HepG2 (cell line): ENCODE data around the gene PLD1. TPM values are rescaled to one million over a fixed set of nuclear protein-coding genes. Genes with fewer than 3 reads are reported as not detected.

Experiments
- ATAC-seq: fragments of 200-7000 bp; cut with Tn5 transposase; 3 replicates; pipeline ENCODE4 v1.9.1; 2020; ENCODE audit warnings: mild to moderate bottlenecking, moderate library complexity
- BruUV-seq: library from RNA; stranded (reverse); fragments of 400-500 nt; replicated peaks from 2 replicates; lab custom pipeline; 2021; lab: Mats Ljungman, UMichigan
- CTCF ChIA-PET: fragments of 300-600 bp; formaldehyde crosslinking; extraction: SDS; loops from one replicate; lab custom pipeline; 2021; ENCODE audit warnings: low total read pairs, inconsistent platforms, low intra/inter-chr PET ratio; lab: Yijun Ruan, JAX
- POLR2A ChIA-PET: fragments of 350-600 bp; sonication (Branson Sonifier 250); formaldehyde crosslinking; loops from one replicate; lab custom pipeline; 2020; ENCODE audit warnings: antibody characterized with exemption, inconsistent platforms; lab: Yijun Ruan, JAX
- DNase-seq: peaks from one replicate; pipeline ENCODE4 v3.0.0-alpha.2; 2015; ENCODE audit warnings: low spot score
- FAIRE-seq: peaks from 3 replicates; lab custom pipeline; 2011; peaks lifted over from hg19 to GRCh38; lab: Jason Lieb, UNC
- H2AFZ ChIP-seq: one replicate; pipeline ENCODE4 v1.6.1; 2011; ENCODE audit warnings: low read length, inconsistent platforms
- H3K27ac ChIP-seq: fragments of 300-600 bp; 3 replicates; pipeline ENCODE4 v1.8.0; 2011; ENCODE audit warnings: mixed run types, mild to moderate bottlenecking, mixed read lengths, low read length, inconsistent platforms; ENCODE audit not compliant: insufficient read depth; ENCODE audit errors: extremely low read length
- H3K27me3 ChIP-seq, 2 experiments: fragments of 200-600 bp in 1 of 2; 2 replicates in 1 of 2; 3 replicates in 1 of 2; pipeline versions ENCODE4 v1.6.0 to v1.8.0; 2011; ENCODE audit warnings: low read length in 2 of 2, mild to moderate bottlenecking in 2 of 2, moderate library complexity in 2 of 2, inconsistent platforms in 1 of 2; ENCODE audit not compliant: insufficient read depth in 2 of 2, control insufficient read depth in 1 of 2
- H3K36me3 ChIP-seq, 2 experiments: fragments of 200-600 bp in 1 of 2; replicated peaks in 1 of 2; 2 replicates in 1 of 2; 3 replicates in 1 of 2; pipeline versions ENCODE4 v1.5.1 to v1.8.0; 2011; ENCODE audit warnings: low read length in 2 of 2, inconsistent platforms in 1 of 2; ENCODE audit not compliant: insufficient read depth in 2 of 2, control insufficient read depth in 1 of 2
- H3K4me1 ChIP-seq: 2 replicates; pipeline ENCODE4 v1.5.1; 2012; ENCODE audit warnings: low read length, inconsistent platforms; ENCODE audit not compliant: insufficient read depth
- H3K4me2 ChIP-seq: 2 replicates; pipeline ENCODE4 v1.6.0; 2011; ENCODE audit warnings: low read depth, low read length, inconsistent platforms
- H3K4me3 ChIP-seq, 3 experiments: fragments of 200-600 bp in 1 of 3; sonication (generic), shearing (Covaris generic) in 1 of 3; replicated peaks in 1 of 3; 2 replicates each; pipeline ENCODE4 v1.5.1; 2011 to 2016; ENCODE audit warnings: low read length in 3 of 3, inconsistent platforms in 2 of 3, low read depth in 2 of 3, mild to moderate bottlenecking in 2 of 3, control low read depth in 1 of 3, mixed read lengths in 1 of 3; ENCODE audit not compliant: insufficient read depth in 1 of 3
- H3K79me2 ChIP-seq: one replicate; pipeline ENCODE4 v1.6.1; 2011; ENCODE audit warnings: low read length, inconsistent platforms; ENCODE audit not compliant: insufficient read depth
- H3K9ac ChIP-seq: 2 replicates; pipeline ENCODE4 v1.6.0; 2011; ENCODE audit warnings: mild to moderate bottlenecking, low read depth, low read length, inconsistent platforms; ENCODE audit not compliant: insufficient read depth
- H3K9me3 ChIP-seq: 2 replicates; pipeline ENCODE4 v1.5.1; 2012; ENCODE audit warnings: mild to moderate bottlenecking, low read length
- H4K20me1 ChIP-seq: 2 replicates; pipeline ENCODE4 v1.6.0; 2011; ENCODE audit warnings: inconsistent platforms, mild to moderate bottlenecking, low read length, moderate library complexity; ENCODE audit not compliant: insufficient read depth
- BORCS8-MEF2B ChIP-seq: sonication (generic); formaldehyde crosslinking; IDR thresholded peaks from 2 replicates; pipeline ENCODE4 v1.8.0; 2022; ENCODE audit warnings: mild to moderate bottlenecking, missing genetic modification reagents
- FOXA3 ChIP-seq: IDR thresholded peaks from 2 replicates; pipeline ENCODE4 v1.6.1; 2016; ENCODE audit warnings: missing genetic modification reagents, missing compliant biosample characterization
- IKZF4 ChIP-seq: sonication (generic); formaldehyde crosslinking; IDR thresholded peaks from 2 replicates; pipeline ENCODE4 v1.5.1; 2020; ENCODE audit warnings: borderline replicate concordance, mild to moderate bottlenecking, low read depth, missing genetic modification reagents; ENCODE audit errors: not compliant biosample characterization
- KDM4B ChIP-seq: sonication (generic); formaldehyde crosslinking; IDR thresholded peaks from 2 replicates; pipeline ENCODE4 v1.4.0; 2020; ENCODE audit warnings: missing genetic modification reagents
- MED8 ChIP-seq: sonication (generic); formaldehyde crosslinking; IDR thresholded peaks from 2 replicates; pipeline ENCODE4 v1.8.1; 2023; ENCODE audit warnings: mild to moderate bottlenecking, missing genetic modification reagents; ENCODE audit not compliant: insufficient replicate concordance
- RBAK ChIP-seq: sonication (generic); formaldehyde crosslinking; IDR thresholded peaks from 2 replicates; pipeline ENCODE4 v1.5.1; 2020; ENCODE audit warnings: mild to moderate bottlenecking, missing genetic modification reagents
- RBM22 ChIP-seq: fragments of 200-400 bp; formaldehyde crosslinking; optimal IDR thresholded peaks from 2 replicates; pipeline ENCODE3; 2017; ENCODE audit warnings: mild to moderate bottlenecking, low read length, moderate library complexity
- ZFP62 ChIP-seq: sonication (generic); formaldehyde crosslinking; IDR thresholded peaks from 2 replicates; pipeline ENCODE4 v1.4.0; 2020; ENCODE audit warnings: missing genetic modification reagents
- ZNF224 ChIP-seq: sonication (generic); formaldehyde crosslinking; IDR thresholded peaks from 2 replicates; pipeline ENCODE4 v1.5.0; 2020; ENCODE audit warnings: mild to moderate bottlenecking, missing genetic modification reagents
- ZNF251 ChIP-seq: sonication (generic); formaldehyde crosslinking; IDR thresholded peaks from 2 replicates; pipeline ENCODE4 v1.9.0; 2021; ENCODE audit warnings: mild to moderate bottlenecking, missing genetic modification reagents
- ZNF543 ChIP-seq: sonication (generic); formaldehyde crosslinking; IDR thresholded peaks from 2 replicates; pipeline ENCODE4 v1.4.0; 2020; ENCODE audit warnings: mild to moderate bottlenecking, missing genetic modification reagents
- ZNF570 ChIP-seq: sonication (generic); formaldehyde crosslinking; IDR thresholded peaks from 2 replicates; pipeline ENCODE4 v1.4.0; 2020; ENCODE audit warnings: mild to moderate bottlenecking, missing genetic modification reagents, borderline replicate concordance
- ZNF883 ChIP-seq: sonication (generic); formaldehyde crosslinking; IDR thresholded peaks from 2 replicates; pipeline ENCODE4 v1.5.1; 2020; ENCODE audit warnings: mild to moderate bottlenecking, missing genetic modification reagents; ENCODE audit errors: not compliant biosample characterization
- WGBS: methylation state at CpG from one replicate; pipeline ENCODE4 v1.1.6; 2017; ENCODE audit warnings: low lambda C conversion rate; 5-methylcytosine and 5-hydroxymethylcytosine counted together
- in situ Hi-C: cut with HindIII; loops from 2 replicates; pipeline ENCODE4 v1.10.0; 2017; ENCODE audit warnings: low pct_unique_long_range_greater_than_20kb; ENCODE audit not compliant: extremely low pct_ligation_motif_present
- intact Hi-C: fragments of 100-400 bp; cut with micrococcal nuclease; formaldehyde crosslinking; loops from one replicate; pipeline ENCODE4 v1.10.0; 2022; ENCODE audit not compliant: unreplicated experiment
- polyA plus RNA-seq, 8 experiments: library from polyadenylated mRNA; depleted of rRNA in 3 of 8; stranded (reverse) in 7 of 8; unstranded in 1 of 8; fragments of >200 nt; fragmentation: Illumina TruSeq in 4 of 8; extraction: Trizol in 4 of 8; gene quantifications; 2 replicates each; pipeline versions ENCODE4 v1.2.1 to v1.2.3, GENCODE V29; 2011 to 2016; ENCODE audit warnings: low read depth in 4 of 8, missing spikeins in 1 of 8, mixed read lengths in 1 of 8; ENCODE audit not compliant: insufficient read depth in 1 of 8
- total RNA-seq, 5 experiments: library from RNA; depleted of rRNA; stranded (reverse); fragments of >200 nt; fragmentation: Illumina TruSeq; extraction: Trizol; gene quantifications; 2 replicates each; pipeline ENCODE4 v1.2.3, GENCODE V29; 2016; ENCODE audit warnings: low read depth in 1 of 5
- TF ChIP-seq, protein P1 (sequence below): sonication (generic); formaldehyde crosslinking; IDR thresholded peaks from 2 replicates; pipeline ENCODE4 v1.4.0; 2020; ENCODE audit warnings: mild to moderate bottlenecking, missing genetic modification reagents

Gene PLD1
- total and polyA plus RNA-seq, 2 of the 13 experiments (the other 11 are each of a cell fraction or from before 2014, with no cell fraction given), result 27.1 to 59.4 TPM

DNA sequence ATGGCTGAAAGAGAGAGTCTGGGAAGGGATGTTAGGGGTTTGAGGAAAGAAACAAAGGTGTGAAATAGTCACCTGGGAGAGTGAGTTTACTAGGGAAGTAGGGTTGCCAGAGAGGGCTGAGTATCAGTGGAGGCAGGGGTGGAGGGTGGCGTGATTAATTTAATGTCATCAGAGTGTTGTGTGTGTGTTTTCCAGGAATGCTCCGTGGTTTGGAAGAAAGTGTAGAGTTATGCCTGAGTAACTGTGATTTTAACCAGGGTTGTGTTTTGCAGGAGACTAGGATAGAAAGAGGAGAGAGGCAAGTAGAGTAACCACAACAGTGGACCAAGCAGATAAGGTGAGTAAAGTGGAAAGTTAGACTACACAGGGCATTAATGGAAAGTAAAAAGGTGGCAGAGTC, 27.2 kb downstream of the PLD1 start:
- no peaks in the 10 kb centered on the region for H3K27me3 ChIP-seq
- H3K9ac ChIP-seq, result no peak overlapping the region
- DNase-seq (no peak), FAIRE-seq (no peak), ATAC-seq (0 out of 3 replicates have a peak, but pooled peaks have one; percentile 11)
- BruUV-seq, result no TSS peak
- H3K36me3 ChIP-seq, result peaks cover 5 to 6% of the 10 kb centered on the region in 2 experiments; a peak in 2 of 5 replicates
- TF ChIP-seq BORCS8-MEF2B (no peak), ZNF543 (CRISPR knock-in tag) (no peak), FOXA3 (CRISPR knock-in tag) (no peak), MED8 (CRISPR knock-in tag) (no peak), ZNF570 (CRISPR knock-in tag) (no peak), RBM22 (no peak), RBAK (CRISPR knock-in tag) (no peak), IKZF4 (CRISPR knock-in tag) (no peak), ZFP62 (CRISPR knock-in tag) (no peak), ZNF251 (CRISPR knock-in tag) (no peak), ZNF883 (CRISPR knock-in tag) (no peak), KDM4B (CRISPR knock-in tag) (no peak), ZNF224 (no peak)
- TF ChIP-seq, protein P1, sequence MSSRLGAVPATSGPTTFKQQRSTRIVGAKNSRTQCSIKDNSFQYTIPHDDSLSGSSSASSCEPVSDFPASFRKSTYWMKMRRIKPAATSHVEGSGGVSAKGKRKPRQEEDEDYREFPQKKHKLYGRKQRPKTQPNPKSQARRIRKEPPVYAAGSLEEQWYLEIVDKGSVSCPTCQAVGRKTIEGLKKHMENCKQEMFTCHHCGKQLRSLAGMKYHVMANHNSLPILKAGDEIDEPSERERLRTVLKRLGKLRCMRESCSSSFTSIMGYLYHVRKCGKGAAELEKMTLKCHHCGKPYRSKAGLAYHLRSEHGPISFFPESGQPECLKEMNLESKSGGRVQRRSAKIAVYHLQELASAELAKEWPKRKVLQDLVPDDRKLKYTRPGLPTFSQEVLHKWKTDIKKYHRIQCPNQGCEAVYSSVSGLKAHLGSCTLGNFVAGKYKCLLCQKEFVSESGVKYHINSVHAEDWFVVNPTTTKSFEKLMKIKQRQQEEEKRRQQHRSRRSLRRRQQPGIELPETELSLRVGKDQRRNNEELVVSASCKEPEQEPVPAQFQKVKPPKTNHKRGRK, result no peak
- in situ Hi-C loops (no loop called here), intact Hi-C loops (no loop called here)
- CTCF ChIA-PET, result no interaction called here
- no peak overlapping the region for H3K4me3 ChIP-seq
- POLR2A ChIA-PET, result no interaction called here
- WGBS, result 100% methylated on average over 2 of the region's 2 CpGs
- peaks cover 40% of the 10 kb centered on the region for H4K20me1 ChIP-seq
- no peak overlapping the region for H2AFZ ChIP-seq
- H3K4me2 ChIP-seq, result no peak overlapping the region
- no peaks in the 10 kb centered on the region for H3K9me3 ChIP-seq
- H3K27ac ChIP-seq, result no peak overlapping the region
- H3K4me1 ChIP-seq, result peaks cover 80% of the 10 kb centered on the region
- H3K79me2 ChIP-seq, result peaks cover 90% of the 10 kb centered on the region
